ENCODE results near the gene NAV3.

GRCh38 chr12:77993658-77994057 lies 163.0 kb downstream of the NAV3 start:
- TF ChIP-seq CTCF (IDR thresholded peaks at IDR 0.05) = no peak
- no peak for TF ChIP-seq POLR2AphosphoS5 (IDR thresholded peaks at IDR 0.05)
- TF ChIP-seq POLR2A (IDR thresholded peaks at IDR 0.05) = no peak

Measured in prostate gland (tissue), 2 donors.